GM10847 (cell line): ENCODE results near the gene RXFP3.

Source experiments
- POLR2A ChIP-seq: IDR thresholded peaks from 2 replicates; pipeline ENCODE4 v1.6.1; 2011; ENCODE audit not compliant: insufficient read length; ENCODE audit errors: extremely low read depth

RXFP3 gene

DNA sequence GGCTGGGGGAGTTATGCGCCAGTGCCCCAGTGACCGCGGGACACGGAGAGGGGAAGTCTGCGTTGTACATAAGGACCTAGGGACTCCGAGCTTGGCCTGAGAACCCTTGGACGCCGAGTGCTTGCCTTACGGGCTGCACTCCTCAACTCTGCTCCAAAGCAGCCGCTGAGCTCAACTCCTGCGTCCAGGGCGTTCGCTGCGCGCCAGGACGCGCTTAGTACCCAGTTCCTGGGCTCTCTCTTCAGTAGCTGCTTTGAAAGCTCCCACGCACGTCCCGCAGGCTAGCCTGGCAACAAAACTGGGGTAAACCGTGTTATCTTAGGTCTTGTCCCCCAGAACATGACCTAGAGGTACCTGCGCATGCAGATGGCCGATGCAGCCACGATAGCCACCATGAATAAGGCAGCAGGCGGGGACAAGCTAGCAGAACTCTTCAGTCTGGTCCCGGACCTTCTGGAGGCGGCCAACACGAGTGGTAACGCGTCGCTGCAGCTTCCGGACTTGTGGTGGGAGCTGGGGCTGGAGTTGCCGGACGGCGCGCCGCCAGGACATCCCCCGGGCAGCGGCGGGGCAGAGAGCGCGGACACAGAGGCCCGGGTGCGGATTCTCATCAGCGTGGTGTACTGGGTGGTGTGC, at the start of gene RXFP3:
Gene RXFP3 (plus strand): TSS at position 6 of the 636 bp plus-strand sequence. CDS start 355 bp downstream, at position 361.
- TF ChIP-seq POLR2A = no peak

- no peak for TF ChIP-seq POLR2A
Observed at GRCh38 chr5:33887268-33887667, 48.9 kb upstream of the RXFP3 start.

DNA sequence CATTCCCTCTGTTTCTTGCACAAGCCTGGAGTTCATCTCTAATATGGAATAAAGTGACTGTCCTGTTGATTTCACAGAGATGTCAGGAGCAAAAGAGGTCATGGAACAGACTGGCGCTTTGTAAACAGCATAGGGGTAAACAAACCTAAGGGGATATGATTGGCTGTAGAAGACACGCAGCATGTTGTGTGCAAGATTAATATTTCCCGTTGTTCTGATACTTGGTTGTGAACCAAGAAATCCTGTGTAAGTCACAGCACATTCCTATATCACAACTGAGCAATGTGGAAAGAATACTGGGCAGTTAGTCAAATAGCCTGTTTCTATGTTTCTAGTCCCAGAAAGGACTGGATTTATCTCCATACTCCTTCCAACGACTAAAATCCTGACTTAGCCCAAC, 47.6 kb upstream of the RXFP3 start:
- TF ChIP-seq POLR2A = no peak

DNA sequence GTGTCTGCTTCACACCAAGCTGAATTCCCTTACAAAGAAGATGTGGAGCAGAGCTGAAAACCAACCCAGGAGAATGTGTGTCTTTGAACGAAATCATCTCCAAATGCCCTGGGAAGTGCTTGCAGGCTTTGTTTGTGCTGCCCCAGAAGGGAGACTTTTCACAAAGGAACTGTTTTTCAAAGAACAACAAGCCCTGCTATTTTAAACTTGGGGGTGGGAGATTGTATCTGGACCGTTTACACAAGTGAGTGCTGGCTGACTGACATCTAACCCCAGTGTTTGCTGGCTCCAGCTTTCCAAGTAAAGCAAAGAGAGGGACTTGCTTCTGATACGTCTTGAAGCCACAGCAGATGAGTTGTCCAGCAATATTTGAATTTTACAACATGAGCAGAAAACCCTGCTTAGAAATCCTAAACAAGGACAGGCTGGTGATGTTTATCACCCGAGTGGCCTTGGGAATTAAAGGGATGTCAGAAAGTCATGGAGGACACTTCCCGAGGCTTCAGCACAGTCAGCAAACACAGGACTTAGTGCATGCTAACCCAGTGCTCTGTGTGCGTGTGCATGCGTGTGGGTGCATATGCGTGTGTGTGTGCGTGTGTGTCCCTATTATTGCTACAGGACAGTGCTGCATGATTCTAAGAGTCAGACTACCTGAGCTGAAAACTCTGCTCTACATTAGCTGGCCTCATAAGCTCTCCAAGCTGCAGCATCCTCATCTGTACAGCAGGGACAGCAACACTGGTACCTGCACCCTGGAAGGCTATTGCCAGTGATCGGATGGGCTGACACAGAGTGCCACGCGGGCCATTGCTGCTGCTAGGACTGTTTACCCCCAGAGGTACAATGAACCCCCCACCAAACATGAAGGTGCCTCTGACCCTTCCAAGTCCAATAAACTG, 45.8 kb upstream of the RXFP3 start:
- no peak for TF ChIP-seq POLR2A

DNA sequence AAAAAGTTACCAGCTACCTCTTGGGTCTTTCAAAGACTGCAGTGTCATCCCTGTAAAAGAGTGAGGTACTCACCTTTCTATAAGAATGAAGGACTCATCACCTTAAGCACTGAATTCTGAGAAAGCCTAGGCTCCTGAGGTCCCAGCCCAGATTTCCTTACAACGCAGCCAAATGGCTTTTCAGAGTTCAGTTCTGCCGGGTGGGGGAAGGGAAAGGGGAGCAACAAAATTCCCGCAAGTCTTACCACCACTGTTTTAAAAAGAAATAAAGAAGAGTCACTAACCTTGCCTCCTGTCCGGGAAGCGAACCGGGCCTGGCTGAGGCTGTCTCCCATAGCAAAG, 44.8 kb upstream of the RXFP3 start:
- no peak for TF ChIP-seq POLR2A

DNA sequence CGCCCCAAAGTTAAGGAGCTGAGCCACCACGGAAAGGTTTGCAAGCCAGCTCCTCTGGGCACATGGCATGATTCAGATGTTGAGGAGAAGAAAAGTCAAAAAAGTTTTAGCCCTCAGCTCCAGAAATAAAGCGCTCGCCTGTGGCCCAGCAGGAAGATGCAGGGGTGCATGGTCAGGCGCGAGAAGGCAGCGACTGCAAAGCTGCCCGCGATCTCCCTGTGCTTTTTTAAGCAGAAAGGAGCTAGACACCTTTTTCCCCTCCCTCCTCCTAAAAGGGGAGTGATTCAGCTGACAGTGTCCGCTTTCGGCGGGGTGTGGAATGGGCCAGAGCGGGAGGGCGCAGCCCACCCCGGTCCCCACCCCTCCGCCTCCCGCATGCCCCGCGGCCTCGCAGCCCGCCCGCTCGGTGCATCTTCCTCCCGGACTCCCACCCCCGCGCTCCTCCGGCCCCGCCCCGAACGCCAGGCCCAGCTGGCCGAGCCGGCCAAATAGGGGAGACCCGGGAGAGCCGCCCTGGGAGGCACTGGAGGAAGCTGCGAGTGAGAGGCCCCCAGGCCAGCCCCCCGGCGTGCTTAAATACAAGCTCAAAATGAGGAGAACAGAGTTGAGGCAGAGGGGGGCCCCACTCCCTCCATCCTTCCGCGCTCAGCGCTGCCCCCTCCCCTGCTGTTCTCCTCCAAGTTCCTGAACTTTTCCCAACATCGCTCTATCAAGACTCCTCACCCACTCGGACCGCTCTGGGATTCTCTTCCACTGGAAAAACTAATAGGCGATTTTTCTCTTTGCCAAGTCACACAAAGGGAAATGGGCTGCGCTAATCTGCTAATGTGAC, 44.2 kb upstream of the RXFP3 start, which contains the start of gene ADAMTS12:
Gene ADAMTS12 (minus strand): TSS at position 203 of the 832 bp plus-strand sequence. CDS start 134 bp downstream, at position 69.
- no peak for TF ChIP-seq POLR2A

GRCh38 chr5:33892620-33893137, 43.5 kb upstream of the RXFP3 start:
- TF ChIP-seq POLR2A = no peak

- TF ChIP-seq POLR2A = no peak
Observed at GRCh38 chr5:33894566-33894965, 41.6 kb upstream of the RXFP3 start.

DNA sequence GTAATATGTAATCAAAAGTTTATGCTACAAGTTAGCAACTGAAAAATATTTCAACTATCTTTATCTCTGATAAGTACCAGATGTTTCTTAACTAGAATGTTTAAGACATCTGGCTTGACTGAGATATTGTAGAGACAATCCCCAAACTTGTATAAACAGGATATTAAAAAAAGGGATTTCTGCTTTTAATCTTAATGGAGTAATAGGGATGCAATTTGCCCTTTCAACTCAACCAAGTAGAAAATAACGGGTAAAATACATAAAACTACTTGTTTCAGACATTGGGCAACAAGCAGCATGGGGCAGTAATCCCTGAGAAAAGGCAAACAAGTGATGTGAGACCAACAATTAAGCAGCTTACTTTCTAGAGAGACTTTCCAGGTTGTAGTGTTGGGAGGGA, 35.0 kb upstream of the RXFP3 start:
- TF ChIP-seq POLR2A = no peak

DNA sequence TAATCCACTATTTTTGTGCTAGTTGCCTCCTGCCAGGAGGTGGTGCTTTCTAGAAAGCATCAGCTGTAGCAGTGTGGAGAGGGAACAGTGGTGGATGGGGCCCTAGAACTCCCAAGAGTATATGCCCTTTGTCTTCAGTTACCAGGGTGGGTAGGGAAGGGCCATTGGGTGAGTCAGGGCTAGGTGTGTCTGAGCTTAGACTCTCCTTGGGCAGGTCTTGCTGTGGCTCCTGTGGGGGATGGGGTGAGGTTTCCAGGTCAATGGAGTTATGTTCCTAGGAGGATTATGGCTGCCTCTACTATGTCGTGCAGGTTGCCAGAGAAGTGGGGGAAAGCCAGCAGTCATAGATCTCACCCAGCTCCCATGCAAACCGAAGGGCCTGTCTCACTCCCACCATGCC, 33.1 kb upstream of the RXFP3 start:
- no peak for TF ChIP-seq POLR2A

GRCh38 chr5:33905381-33905780, 30.8 kb upstream of the RXFP3 start:
- no peak for TF ChIP-seq POLR2A

GRCh38 chr5:33921002-33921401, 15.2 kb upstream of the RXFP3 start:
- no peak for TF ChIP-seq POLR2A

- TF ChIP-seq POLR2A = no peak
Observed at GRCh38 chr5:33925278-33925677, 10.9 kb upstream of the RXFP3 start.

- TF ChIP-seq POLR2A = no peak
Observed at GRCh38 chr5:33927685-33928084, 8.5 kb upstream of the RXFP3 start.

GRCh38 chr5:33928283-33928682, 7.9 kb upstream of the RXFP3 start:
- no peak for TF ChIP-seq POLR2A
